Measurements from ENCODE around the gene GIMAP6.

- TF ChIP-seq CTCF (IDR thresholded peaks at IDR 0.05): no peak
- TF ChIP-seq TAF1 (IDR thresholded peaks at IDR 0.05; ENCODE audit: borderline replicate concordance, low read depth, low read length): no peak
- TF ChIP-seq, protein P1, sequence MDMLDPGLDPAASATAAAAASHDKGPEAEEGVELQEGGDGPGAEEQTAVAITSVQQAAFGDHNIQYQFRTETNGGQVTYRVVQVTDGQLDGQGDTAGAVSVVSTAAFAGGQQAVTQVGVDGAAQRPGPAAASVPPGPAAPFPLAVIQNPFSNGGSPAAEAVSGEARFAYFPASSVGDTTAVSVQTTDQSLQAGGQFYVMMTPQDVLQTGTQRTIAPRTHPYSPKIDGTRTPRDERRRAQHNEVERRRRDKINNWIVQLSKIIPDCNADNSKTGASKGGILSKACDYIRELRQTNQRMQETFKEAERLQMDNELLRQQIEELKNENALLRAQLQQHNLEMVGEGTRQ (IDR thresholded peaks at IDR 0.05; ENCODE audit: borderline replicate concordance, low read depth, low read length): no peak
- no peak for TF ChIP-seq RFX5 (IDR thresholded peaks at IDR 0.05; ENCODE audit: low read length)
- TF ChIP-seq EZH2phosphoT487 (IDR thresholded peaks at IDR 0.05; ENCODE audit: borderline replicate concordance, low read depth): no peak
- no peak for TF ChIP-seq YY1 (IDR thresholded peaks at IDR 0.05; ENCODE audit: low read depth)
- TF ChIP-seq RAD21 (IDR thresholded peaks at IDR 0.05; ENCODE audit: low read length): no peak
- TF ChIP-seq POLR2AphosphoS5 (IDR thresholded peaks at IDR 0.05; ENCODE audit: low read depth, low read length): no peak
- no peak for TF ChIP-seq USF1 (IDR thresholded peaks at IDR 0.05; ENCODE audit: borderline replicate concordance, low read depth)
- no peak for TF ChIP-seq SIN3A (IDR thresholded peaks at IDR 0.05; ENCODE audit: borderline replicate concordance, low read depth, low read length)
These were observed 34.2 kb upstream of the GIMAP6 start for GRCh38 chr7:150666412-150666811.
